ENCODE data around the gene TAF3. TPM values are rescaled to one million over a fixed set of nuclear protein-coding genes. Genes with fewer than 3 reads are reported as not detected.
A peak's percentile ranks its signal among the peaks of the same experiment; 100 is the strongest.

The TAF3 gene
- polyA plus RNA-seq, 1 donor (not counting 4 experiments of a cell fraction or from before 2014, with no cell fraction given) = 2.0 TPM

- H3K27ac ChIP-seq (ENCODE audit: control insufficient read depth, insufficient read depth, low read length) = peak within 1 kb of the TSS; percentile 88
- H3K79me2 ChIP-seq (ENCODE audit: control insufficient read depth, insufficient read depth, low read length) = peaks cover 97% of the 10 kb centered on the region
- H3K4me1 ChIP-seq (ENCODE audit: control insufficient read depth, extremely low read depth, insufficient read depth, low read length) = peaks cover 32% of the 10 kb centered on the region
- TF ChIP-seq CTCF (optimal IDR thresholded peaks at IDR 0.05 in 1 of 3, IDR thresholded peaks at IDR 0.05 in 1 of 3, conservative IDR thresholded peaks at IDR 0.05 in 1 of 3; ENCODE audit: extremely low read depth in 1 of 3, insufficient read depth in 2 of 3, low read length in 3 of 3) = no peak
- TF ChIP-seq EZH2 (IDR thresholded peaks at IDR 0.05; ENCODE audit: low read length) = no peak
- no peaks in the 10 kb centered on the region for H3K9me3 ChIP-seq (ENCODE audit: control insufficient read depth, low read depth, low read length)
- DNase-seq (ENCODE audit: low read depth, low spot score) (peak; percentile 79), FAIRE-seq (peak; percentile 62)
- H2AFZ ChIP-seq (ENCODE audit: control insufficient read depth, low read length) = peak within 1 kb of the TSS; percentile 99
- H3K9ac ChIP-seq (ENCODE audit: control insufficient read depth, extremely low read depth, insufficient read depth, low read length) = peak within 1 kb of the TSS; percentile 94
- H3K4me2 ChIP-seq (ENCODE audit: control insufficient read depth, extremely low read depth, insufficient read depth, low read depth, low read length) = peak within 1 kb of the TSS; percentile 94
- peaks cover 2 to 13% of the 10 kb centered on the region in 2 experiments for H3K36me3 ChIP-seq (ENCODE audit: control insufficient read depth in 2 of 2, extremely low read depth in 1 of 2, insufficient read depth in 2 of 2, low read length in 2 of 2)
- H4K20me1 ChIP-seq (ENCODE audit: control insufficient read depth, extremely low read depth, insufficient read depth, low read length) = peaks cover 16% of the 10 kb centered on the region
- H3K4me3 ChIP-seq (ENCODE audit: control insufficient read depth in 2 of 3, extremely low read depth in 1 of 3, insufficient read depth in 2 of 3, low read depth in 1 of 3, low read length in 3 of 3) = peak within 1 kb of the TSS; percentile 98 to 100 (median 98)
- dilution Hi-C loops (cut with MboI; ENCODE audit: extremely low pct_ligation_motif_present, low sequenced_read_pairs) = no loop called here
- no peaks in the 10 kb centered on the region for H3K27me3 ChIP-seq (ENCODE audit: control insufficient read depth, extremely low read depth, insufficient read depth, low read length)
- H3K9me1 ChIP-seq (ENCODE audit: control insufficient read depth, extremely low read depth, insufficient read depth, low read length) = peaks cover 2% of the 10 kb centered on the region
Observed at GRCh38 chr10:7787857-7788638, 30.3 kb upstream of the TAF3 start, which contains the start of the genes ATP5F1C and KIN. ATP5F1C (plus strand) TSS chr10:7788177; CDS start chr10:7788208, 31 bp downstream. KIN (minus strand) TSS chr10:7787993; CDS start chr10:7787933, 60 bp downstream.

GRCh38 chr10:7788639-7789286, 29.5 kb upstream of the TAF3 start:
- peak overlapping the region; percentile 94 for H3K9ac ChIP-seq (ENCODE audit: control insufficient read depth, extremely low read depth, insufficient read depth, low read length)
- no peaks in the 10 kb centered on the region for H3K9me3 ChIP-seq (ENCODE audit: control insufficient read depth, low read depth, low read length)
- TF ChIP-seq CTCF (optimal IDR thresholded peaks at IDR 0.05 in 1 of 3, IDR thresholded peaks at IDR 0.05 in 1 of 3, conservative IDR thresholded peaks at IDR 0.05 in 1 of 3; ENCODE audit: extremely low read depth in 1 of 3, insufficient read depth in 2 of 3, low read length in 3 of 3) (no peak), EZH2 (IDR thresholded peaks at IDR 0.05; ENCODE audit: low read length) (no peak)
- peaks cover 16% of the 10 kb centered on the region for H4K20me1 ChIP-seq (ENCODE audit: control insufficient read depth, extremely low read depth, insufficient read depth, low read length)
- H3K4me3 ChIP-seq (ENCODE audit: control insufficient read depth in 2 of 3, extremely low read depth in 1 of 3, insufficient read depth in 2 of 3, low read depth in 1 of 3, low read length in 3 of 3) = peak overlapping the region; percentile 98 to 100 (median 98)
- peak overlapping the region; percentile 88 for H3K27ac ChIP-seq (ENCODE audit: control insufficient read depth, insufficient read depth, low read length)
- peaks cover 2% of the 10 kb centered on the region for H3K9me1 ChIP-seq (ENCODE audit: control insufficient read depth, extremely low read depth, insufficient read depth, low read length)
- no peak for DNase-seq (ENCODE audit: low read depth, low spot score)
- peaks cover 32% of the 10 kb centered on the region for H3K4me1 ChIP-seq (ENCODE audit: control insufficient read depth, extremely low read depth, insufficient read depth, low read length)
- peak overlapping the region; percentile 85 for H2AFZ ChIP-seq (ENCODE audit: control insufficient read depth, low read length)
- peaks cover 2 to 13% of the 10 kb centered on the region in 2 experiments for H3K36me3 ChIP-seq (ENCODE audit: control insufficient read depth in 2 of 2, extremely low read depth in 1 of 2, insufficient read depth in 2 of 2, low read length in 2 of 2)
- no peak for FAIRE-seq
- peaks cover 99% of the 10 kb centered on the region for H3K79me2 ChIP-seq (ENCODE audit: control insufficient read depth, insufficient read depth, low read length)
- H3K27me3 ChIP-seq (ENCODE audit: control insufficient read depth, extremely low read depth, insufficient read depth, low read length) = no peaks in the 10 kb centered on the region
- peak overlapping the region; percentile 94 for H3K4me2 ChIP-seq (ENCODE audit: control insufficient read depth, extremely low read depth, insufficient read depth, low read depth, low read length)
- dilution Hi-C loops (cut with MboI; ENCODE audit: extremely low pct_ligation_motif_present, low sequenced_read_pairs) = no loop called here

Measured in keratinocyte (primary cell).